Calu3 (cell line): ENCODE measurements around the gene CACNA1D. TPM values are rescaled to one million over a fixed set of nuclear protein-coding genes. Genes with fewer than 3 reads are reported as not detected.

ENCODE experiments used
- BruUV-seq: library from RNA; stranded (reverse); fragments of 400-500 nt; replicated peaks from 2 replicates; lab custom pipeline; 2021; lab: Mats Ljungman, UMichigan
- CTCF ChIA-PET: fragments of 300-600 bp; sonication (Branson Sonifier 250); formaldehyde crosslinking; loops from one replicate; lab custom pipeline; 2022; ENCODE audit warnings: antibody characterized with exemption; lab: Charles Lee
- DNase-seq: peaks from one replicate; pipeline ENCODE4 v3.0.0; 2022
- H3K27ac Mint-ChIP-seq: one replicate; pipeline ENCODE4 v1.8.0; 2022; ENCODE audit warnings: mixed read lengths; ENCODE audit not compliant: unreplicated experiment
- H3K27me3 Mint-ChIP-seq: one replicate; pipeline ENCODE4 v1.8.0; 2022; ENCODE audit warnings: mixed read lengths; ENCODE audit not compliant: unreplicated experiment
- H3K36me3 Mint-ChIP-seq: one replicate; pipeline ENCODE4 v1.8.0; 2022; ENCODE audit warnings: mild to moderate bottlenecking, moderate library complexity, mixed read lengths; ENCODE audit not compliant: insufficient read depth, unreplicated experiment
- H3K4me1 Mint-ChIP-seq: one replicate; pipeline ENCODE4 v1.8.0; 2022; ENCODE audit warnings: mild to moderate bottlenecking, low read depth, mixed read lengths; ENCODE audit not compliant: unreplicated experiment
- H3K4me3 Mint-ChIP-seq: one replicate; pipeline ENCODE4 v1.8.0; 2022; ENCODE audit warnings: mild to moderate bottlenecking, low read depth, moderate library complexity, mixed read lengths; ENCODE audit not compliant: unreplicated experiment
- H3K9me3 Mint-ChIP-seq: one replicate; pipeline ENCODE4 v1.8.0; 2022; ENCODE audit warnings: low read depth, mixed read lengths; ENCODE audit not compliant: unreplicated experiment
- CTCF ChIP-seq: fragments of 200-600 bp; IDR thresholded peaks from one replicate; pipeline ENCODE4 v1.8.0; 2022; ENCODE audit warnings: antibody characterized with exemption; ENCODE audit not compliant: unreplicated experiment
- intact Hi-C: fragments of 100-400 bp; cut with micrococcal nuclease; formaldehyde crosslinking; loops from one replicate; pipeline ENCODE4 v1.10.0; 2022; ENCODE audit not compliant: unreplicated experiment
- total RNA-seq: library from RNA; stranded (reverse); gene quantifications from 2 replicates; pipeline ENCODE4 v1.2.3, GENCODE V29; 2022

Gene CACNA1D
- total RNA-seq, 1 experiment from 2014 or later = 48.3 TPM

DNA sequence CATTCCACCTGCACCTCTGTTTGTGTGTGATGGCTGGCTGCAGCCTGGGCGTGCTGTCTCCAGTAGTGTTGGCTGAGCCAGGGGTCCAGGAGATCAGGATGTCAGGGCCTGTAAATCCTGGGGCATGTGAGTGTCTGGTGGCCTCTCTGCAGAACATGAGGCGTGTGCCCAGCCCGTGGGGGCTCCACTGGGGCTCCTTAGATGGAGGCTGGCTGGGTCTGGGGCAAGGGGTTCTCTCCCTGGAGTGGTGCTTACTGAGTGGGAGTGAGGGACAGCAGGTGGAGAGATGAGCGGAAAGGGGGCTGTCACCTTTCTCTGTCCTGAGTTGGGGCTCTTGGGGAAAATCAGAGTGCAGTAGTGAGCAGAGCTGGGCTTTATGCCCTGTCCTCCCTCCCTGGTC, 199.6 kb downstream of the CACNA1D start:
- no peak for TF ChIP-seq CTCF
- Mint-ChIP-seq H3K27ac (no peak overlapping the region), H3K4me3 (no peak overlapping the region), H3K36me3 (no peaks in the 10 kb centered on the region), H3K27me3 (no peaks in the 10 kb centered on the region), H3K4me1 (no peaks in the 10 kb centered on the region), H3K9me3 (no peaks in the 10 kb centered on the region)
- no peak for DNase-seq
- no TSS peak for BruUV-seq
- CTCF ChIA-PET = no interaction called here
- intact Hi-C loops = no loop called here

GRCh38 chr3:53694666-53695323, 200.4 kb downstream of the CACNA1D start:
- intact Hi-C loops = no loop called here
- no peak for DNase-seq
- CTCF ChIA-PET = no interaction called here
- Mint-ChIP-seq H3K27me3 (no peaks in the 10 kb centered on the region), H3K9me3 (no peaks in the 10 kb centered on the region), H3K4me3 (no peak overlapping the region), H3K36me3 (no peaks in the 10 kb centered on the region), H3K4me1 (no peaks in the 10 kb centered on the region), H3K27ac (no peak overlapping the region)
- TF ChIP-seq CTCF = no peak
- BruUV-seq = no TSS peak

DNA sequence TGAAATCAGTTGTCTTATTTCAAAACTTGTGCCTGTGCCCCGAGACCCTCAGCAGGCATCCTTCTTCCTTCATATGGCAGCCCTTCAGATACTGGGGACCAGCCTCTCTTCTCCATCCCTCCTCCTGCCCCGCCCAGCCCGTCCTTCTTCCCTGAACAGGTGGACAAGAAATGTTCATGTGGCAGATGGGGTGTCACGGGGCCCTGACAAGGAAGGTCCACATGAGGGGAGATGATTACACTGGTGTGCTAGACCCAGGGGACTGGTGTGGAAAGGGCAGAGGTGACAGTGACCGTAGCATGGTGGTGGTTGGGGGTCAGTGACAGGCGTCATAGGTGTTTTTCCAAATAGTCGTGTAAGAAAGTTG, 200.9 kb downstream of the CACNA1D start:
- no peak for DNase-seq
- no peaks in the 10 kb centered on the region for H3K9me3 Mint-ChIP-seq
- no peaks in the 10 kb centered on the region for H3K27me3 Mint-ChIP-seq
- no peaks in the 10 kb centered on the region for H3K4me1 Mint-ChIP-seq
- BruUV-seq = no TSS peak
- no peaks in the 10 kb centered on the region for H3K36me3 Mint-ChIP-seq
- TF ChIP-seq CTCF = no peak
- no peak overlapping the region for H3K4me3 Mint-ChIP-seq
- H3K27ac Mint-ChIP-seq = no peak overlapping the region
- intact Hi-C loops = no loop called here
- CTCF ChIA-PET = no interaction called here

DNA sequence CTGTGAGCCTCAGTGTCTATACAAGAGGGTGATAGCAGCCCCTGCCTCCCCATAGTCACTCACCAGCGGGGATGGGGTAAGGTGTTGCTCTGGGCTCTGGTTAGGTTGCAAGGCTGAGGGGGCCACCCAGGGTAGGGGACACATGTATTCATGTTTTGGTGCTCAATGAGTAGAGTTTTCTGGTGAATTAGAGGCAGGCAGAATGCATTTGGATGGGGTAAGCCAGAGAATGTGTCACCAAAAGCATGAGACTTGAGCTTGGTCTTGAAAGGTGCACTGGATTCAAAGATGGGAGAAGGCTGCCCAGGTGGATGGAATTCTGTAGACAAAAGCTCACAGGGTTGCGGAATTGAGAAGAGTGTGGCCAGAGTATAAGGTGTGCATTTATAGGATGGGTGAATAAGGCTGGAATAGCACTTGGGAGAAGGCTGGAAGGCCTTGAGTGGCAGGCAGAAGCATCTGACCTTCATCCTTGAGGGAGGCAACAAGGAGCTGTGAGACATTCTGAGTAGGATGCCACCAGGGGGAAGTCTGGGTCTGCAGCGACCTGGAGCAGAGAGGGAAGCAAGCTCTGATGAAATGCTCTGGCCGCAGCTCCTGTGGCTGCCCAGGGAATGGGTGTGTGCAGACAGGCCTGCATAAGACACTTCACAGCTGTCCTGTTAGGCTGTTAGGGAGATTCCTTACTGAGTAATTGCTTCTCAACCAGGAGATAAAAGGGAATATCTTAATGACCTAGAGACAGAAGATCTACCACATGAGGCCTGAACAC, 202.2 kb downstream of the CACNA1D start:
- H3K4me3 Mint-ChIP-seq = no peak overlapping the region
- no TSS peak for BruUV-seq
- TF ChIP-seq CTCF = no peak
- no peaks in the 10 kb centered on the region for H3K27me3 Mint-ChIP-seq
- intact Hi-C loops = no loop called here
- H3K27ac Mint-ChIP-seq = no peak overlapping the region
- no peaks in the 10 kb centered on the region for H3K36me3 Mint-ChIP-seq
- H3K4me1 Mint-ChIP-seq = no peaks in the 10 kb centered on the region
- CTCF ChIA-PET = no interaction called here
- no peaks in the 10 kb centered on the region for H3K9me3 Mint-ChIP-seq
- DNase-seq = no peak
